Fibroblast of lung (primary cell): ENCODE results near the gene PRXL2A. TPM values are rescaled to one million over a fixed set of nuclear protein-coding genes. Genes with fewer than 3 reads are reported as not detected.

Experiments used
- DNase-seq, 2 donors: peaks; one replicate each; pipeline versions ENCODE4 v3.0.0 to v3.0.0-alpha.2; 2010; ENCODE audit warnings: low read depth in 2 of 2
- H2AFZ ChIP-seq: 2 replicates; pipeline ENCODE4 v1.5.1; 2012; ENCODE audit warnings: low read length, control low read depth, inconsistent platforms
- H3K27ac ChIP-seq: 2 replicates; pipeline ENCODE4 v1.5.1; 2011; ENCODE audit warnings: low read length, control low read depth; ENCODE audit not compliant: insufficient read depth
- H3K27me3 ChIP-seq: 2 replicates; pipeline ENCODE4 v1.5.1; 2011; ENCODE audit warnings: mild to moderate bottlenecking, low read length; ENCODE audit not compliant: control insufficient read depth, insufficient read depth
- H3K36me3 ChIP-seq: 2 replicates; pipeline ENCODE4 v1.5.1; 2011; ENCODE audit warnings: low read length; ENCODE audit not compliant: control insufficient read depth, insufficient read depth
- H3K4me1 ChIP-seq: 2 replicates; pipeline ENCODE4 v1.5.1; 2011; ENCODE audit warnings: low read length; ENCODE audit not compliant: control insufficient read depth, insufficient read depth; ENCODE audit errors: extremely low read depth
- H3K4me2 ChIP-seq: 2 replicates; pipeline ENCODE4 v1.5.1; 2011; ENCODE audit warnings: low read length, control low read depth; ENCODE audit not compliant: insufficient read depth; ENCODE audit errors: extremely low read depth
- H3K4me3 ChIP-seq, 4 experiments: fragments of 200-600 bp in 1 of 4; sonication (generic) in 1 of 4; replicated peaks in 1 of 4; 2 replicates each; pipeline ENCODE4 v1.5.1; 2011 to 2016; ENCODE audit warnings: low read length in 4 of 4, low read depth in 3 of 4, mild to moderate bottlenecking in 3 of 4, control low read depth in 2 of 4, inconsistent platforms in 1 of 4, mixed read lengths in 1 of 4; ENCODE audit not compliant: insufficient read depth in 1 of 4; ENCODE audit errors: control extremely low read depth in 1 of 4
- H3K79me2 ChIP-seq: 2 replicates; pipeline ENCODE4 v1.5.1; 2012; ENCODE audit warnings: mild to moderate bottlenecking, low read length, inconsistent platforms; ENCODE audit not compliant: control insufficient read depth, insufficient read depth
- H3K9ac ChIP-seq: 2 replicates; pipeline ENCODE4 v1.5.1; 2011; ENCODE audit warnings: mild to moderate bottlenecking, low read length, control low read depth; ENCODE audit not compliant: insufficient read depth
- H3K9me3 ChIP-seq: 2 replicates; pipeline ENCODE4 v1.5.1; 2012; ENCODE audit warnings: low read depth, low read length; ENCODE audit not compliant: control insufficient read depth, insufficient read depth
- H4K20me1 ChIP-seq: 2 replicates; pipeline ENCODE4 v1.5.1; 2011; ENCODE audit warnings: low read length; ENCODE audit not compliant: control insufficient read depth, insufficient read depth; ENCODE audit errors: extremely low read depth
- CTCF ChIP-seq, 2 donors: IDR thresholded peaks in 1 of 2; conservative IDR thresholded peaks in 1 of 2; 1 replicate in 1 of 2; 2 replicates in 1 of 2; pipeline ENCODE4 v1.5.1; 2011 to 2012; ENCODE audit warnings: low read length in 2 of 2, control low read depth in 1 of 2, inconsistent platforms in 1 of 2, low read depth in 1 of 2, mild to moderate bottlenecking in 1 of 2
- EZH2 ChIP-seq: IDR thresholded peaks from 2 replicates; pipeline ENCODE4 v1.5.1; 2012; ENCODE audit warnings: low read length, control low read depth, mild to moderate bottlenecking; ENCODE audit errors: missing control alignments
- polyA plus RNA-seq, 2 donors: library from polyadenylated mRNA; depleted of rRNA in 1 of 2; stranded (reverse) in 1 of 2; unstranded in 1 of 2; fragments of >200 nt; gene quantifications; 2 replicates each; pipeline ENCODE4 v1.2.1, GENCODE V29; 2011 to 2012; ENCODE audit warnings: missing spikeins in 1 of 2
- total RNA-seq: library from RNA; depleted of rRNA; stranded (reverse); fragments of >200 nt; gene quantifications from 2 replicates; pipeline ENCODE4 v1.2.1, GENCODE V29; 2014

PRXL2A gene
- total and polyA plus RNA-seq, 2 donors (not counting 1 experiment from before 2014, with no cell fraction given) = 1.6 to 19.2 TPM

GRCh38 chr10:80405035-80405434 lies 3.3 kb upstream of the PRXL2A start:
- Histone ChIP-seq H3K4me1 (no peaks in the 10 kb centered on the region), H4K20me1 (no peaks in the 10 kb centered on the region), H3K4me2 (no peak overlapping the region), H3K79me2 (no peaks in the 10 kb centered on the region), H3K27me3 (peaks cover 16% of the 10 kb centered on the region), H3K36me3 (no peaks in the 10 kb centered on the region), H3K27ac (no peak overlapping the region), H3K9me3 (no peaks in the 10 kb centered on the region), H3K9ac (no peak overlapping the region), H3K4me3 (no peak overlapping the region), H2AFZ (no peak overlapping the region)
- TF ChIP-seq EZH2 (no peak), CTCF (conservative IDR thresholded peaks at IDR 0.05 in 1 of 2, IDR thresholded peaks at IDR 0.05 in 1 of 2; ENCODE audit: low read depth in 1 of 2, low read length in 2 of 2) (no peak)
- no peak for DNase-seq

GRCh38 chr10:80405626-80406025 lies 2.7 kb upstream of the PRXL2A start:
- Histone ChIP-seq H3K9me3 (no peaks in the 10 kb centered on the region), H3K4me1 (no peaks in the 10 kb centered on the region), H2AFZ (no peak overlapping the region), H3K36me3 (no peaks in the 10 kb centered on the region), H3K27me3 (peaks cover 16% of the 10 kb centered on the region), H3K9ac (no peak overlapping the region), H3K4me2 (no peak overlapping the region), H3K27ac (no peak overlapping the region), H4K20me1 (no peaks in the 10 kb centered on the region), H3K4me3 (no peak overlapping the region), H3K79me2 (no peaks in the 10 kb centered on the region)
- no peak for TF ChIP-seq EZH2
- no peak for TF ChIP-seq CTCF (conservative IDR thresholded peaks at IDR 0.05 in 1 of 2, IDR thresholded peaks at IDR 0.05 in 1 of 2; ENCODE audit: low read depth in 1 of 2, low read length in 2 of 2)
- peak in 1 of 2 donors; percentile 39 for DNase-seq

GRCh38 chr10:80406204-80406603 lies 2.1 kb upstream of the PRXL2A start:
- Histone ChIP-seq H3K4me3 (no peak overlapping the region), H3K4me1 (no peaks in the 10 kb centered on the region), H3K4me2 (no peak overlapping the region), H3K27me3 (peaks cover 16% of the 10 kb centered on the region), H3K27ac (no peak overlapping the region), H3K36me3 (no peaks in the 10 kb centered on the region), H3K9me3 (no peaks in the 10 kb centered on the region), H3K79me2 (no peaks in the 10 kb centered on the region), H4K20me1 (no peaks in the 10 kb centered on the region), H3K9ac (no peak overlapping the region), H2AFZ (no peak overlapping the region)
- TF ChIP-seq CTCF (conservative IDR thresholded peaks at IDR 0.05 in 1 of 2, IDR thresholded peaks at IDR 0.05 in 1 of 2; ENCODE audit: low read depth in 1 of 2, low read length in 2 of 2) = no peak
- no peak for TF ChIP-seq EZH2
- no peak for DNase-seq
